Measurements from ENCODE around the gene CADPS. TPM values are rescaled to one million over a fixed set of nuclear protein-coding genes. Genes with fewer than 3 reads are reported as not detected.

The CADPS gene
- total RNA-seq, 2 experiments from 2014 or later, result not detected

DNA sequence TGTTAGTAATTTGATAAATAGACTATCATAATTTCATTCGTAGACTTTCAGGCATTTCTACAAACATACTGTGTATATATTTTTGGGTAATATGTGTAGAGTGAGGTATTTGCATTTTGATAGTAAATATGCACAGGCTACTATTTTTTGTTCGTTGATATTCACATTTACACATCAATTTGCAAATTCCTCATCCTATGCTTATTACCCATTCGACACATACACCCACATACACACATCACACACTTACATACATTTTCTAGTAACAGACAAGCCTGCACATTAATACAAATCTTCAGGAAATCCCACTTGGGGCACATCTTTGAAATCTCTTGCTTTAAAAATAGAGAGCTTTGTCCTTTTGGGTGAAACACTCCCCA is 373.9 kb downstream of the CADPS start:
- ChIA-PET CTCF (no interaction called here), POLR2A (no interaction called here)
- H3K9me3 Mint-ChIP-seq, result no peaks in the 10 kb centered on the region
- H3K27ac Mint-ChIP-seq, result no peak overlapping the region
- no peaks in the 10 kb centered on the region for H3K36me3 Mint-ChIP-seq (ENCODE audit: low read depth)
- H3K4me3 Mint-ChIP-seq, result no peak overlapping the region
- H3K27me3 Mint-ChIP-seq, result peaks cover 2% of the 10 kb centered on the region
- no peak for DNase-seq
- no peaks in the 10 kb centered on the region for H3K4me1 Mint-ChIP-seq

DNA sequence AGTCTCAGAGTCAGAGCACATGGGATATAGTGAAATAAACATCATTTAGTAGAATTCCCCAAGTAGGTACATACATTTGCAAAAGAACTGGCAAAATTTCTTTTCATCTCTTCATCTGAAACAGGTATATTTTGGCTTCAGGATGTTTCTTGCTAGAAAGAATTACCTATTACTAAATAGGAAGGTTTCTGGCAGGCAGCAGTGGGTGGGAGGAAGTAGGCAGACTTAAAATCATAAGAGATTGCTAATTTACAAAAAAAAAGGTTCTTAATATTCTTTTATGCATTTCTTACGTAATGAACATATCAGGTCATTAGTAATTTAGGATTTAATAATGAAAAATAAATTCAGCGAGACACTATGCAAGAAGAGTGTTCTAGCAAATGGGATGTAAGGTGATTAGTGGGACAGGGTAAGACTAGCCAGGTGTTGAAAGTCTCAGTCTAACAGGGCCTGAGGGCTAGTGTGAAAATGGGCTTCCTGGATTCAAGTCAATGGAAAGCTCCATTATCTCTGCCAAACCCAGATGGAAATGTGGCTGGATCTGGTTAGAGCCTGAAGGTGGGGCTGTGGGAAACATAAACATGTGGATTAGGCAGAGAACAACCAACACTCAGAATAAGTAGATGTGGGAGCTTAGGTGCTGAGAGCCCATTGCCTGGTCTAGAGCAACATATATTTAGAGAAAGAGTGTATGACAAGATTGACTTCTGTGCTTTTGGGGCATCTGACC is 374.5 kb downstream of the CADPS start:
- H3K27ac Mint-ChIP-seq, result no peak overlapping the region
- no peaks in the 10 kb centered on the region for H3K4me1 Mint-ChIP-seq
- H3K36me3 Mint-ChIP-seq (ENCODE audit: low read depth), result no peaks in the 10 kb centered on the region
- H3K9me3 Mint-ChIP-seq, result no peaks in the 10 kb centered on the region
- peaks cover 2% of the 10 kb centered on the region for H3K27me3 Mint-ChIP-seq
- ChIA-PET CTCF (no interaction called here), POLR2A (no interaction called here)
- H3K4me3 Mint-ChIP-seq, result no peak overlapping the region
- no peak for DNase-seq

DNA sequence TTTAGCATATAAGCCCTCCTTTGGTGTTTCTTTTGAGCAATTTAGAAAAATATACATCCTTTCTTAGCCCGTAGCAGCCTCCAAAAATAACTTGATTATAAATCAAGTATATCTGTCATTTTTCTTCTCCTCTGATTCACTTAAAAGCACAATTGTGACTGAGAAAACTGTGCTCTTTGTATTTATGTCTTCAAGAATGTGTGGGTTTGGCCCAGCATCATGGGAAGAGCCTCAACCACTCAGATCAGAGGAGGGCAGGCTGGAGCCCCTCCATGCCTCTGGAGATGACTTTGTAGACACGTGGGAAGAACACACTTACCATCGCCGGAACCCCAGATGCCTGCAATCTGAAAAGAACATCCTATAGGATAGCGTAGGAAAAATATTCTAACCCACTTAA is 378.1 kb downstream of the CADPS start:
- no peak for DNase-seq
- H3K27ac Mint-ChIP-seq, result no peak overlapping the region
- no peaks in the 10 kb centered on the region for H3K9me3 Mint-ChIP-seq
- no peaks in the 10 kb centered on the region for H3K4me1 Mint-ChIP-seq
- peaks cover 2% of the 10 kb centered on the region for H3K27me3 Mint-ChIP-seq
- ChIA-PET CTCF (no interaction called here), POLR2A (no interaction called here)
- H3K36me3 Mint-ChIP-seq (ENCODE audit: low read depth), result no peaks in the 10 kb centered on the region
- no peak overlapping the region for H3K4me3 Mint-ChIP-seq

DNA sequence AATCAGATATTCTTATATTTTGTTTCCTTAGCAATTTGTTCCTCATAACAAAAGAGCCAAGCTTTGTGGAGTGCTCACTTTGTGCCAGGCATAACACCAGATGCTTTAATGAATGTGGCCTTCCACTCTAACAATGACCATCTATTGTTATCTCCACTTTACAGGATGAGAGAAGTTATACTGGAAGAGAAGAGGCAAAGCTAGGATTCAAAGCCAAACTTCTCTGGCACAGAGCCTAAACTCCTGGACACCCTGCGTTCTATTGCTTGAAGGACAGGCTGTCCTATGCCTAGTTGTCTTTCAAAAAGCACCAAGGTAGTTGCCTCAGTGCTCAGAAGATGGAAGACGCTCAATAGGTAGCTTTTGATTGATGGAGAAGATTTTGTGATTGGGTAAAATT is 378.7 kb downstream of the CADPS start:
- no peak for DNase-seq
- peaks cover 2% of the 10 kb centered on the region for H3K27me3 Mint-ChIP-seq
- no peak overlapping the region for H3K4me3 Mint-ChIP-seq
- H3K9me3 Mint-ChIP-seq, result no peaks in the 10 kb centered on the region
- no peaks in the 10 kb centered on the region for H3K36me3 Mint-ChIP-seq (ENCODE audit: low read depth)
- CTCF ChIA-PET, result no interaction called here
- H3K4me1 Mint-ChIP-seq, result no peaks in the 10 kb centered on the region
- H3K27ac Mint-ChIP-seq, result no peak overlapping the region
- POLR2A ChIA-PET, result no interaction called here

DNA sequence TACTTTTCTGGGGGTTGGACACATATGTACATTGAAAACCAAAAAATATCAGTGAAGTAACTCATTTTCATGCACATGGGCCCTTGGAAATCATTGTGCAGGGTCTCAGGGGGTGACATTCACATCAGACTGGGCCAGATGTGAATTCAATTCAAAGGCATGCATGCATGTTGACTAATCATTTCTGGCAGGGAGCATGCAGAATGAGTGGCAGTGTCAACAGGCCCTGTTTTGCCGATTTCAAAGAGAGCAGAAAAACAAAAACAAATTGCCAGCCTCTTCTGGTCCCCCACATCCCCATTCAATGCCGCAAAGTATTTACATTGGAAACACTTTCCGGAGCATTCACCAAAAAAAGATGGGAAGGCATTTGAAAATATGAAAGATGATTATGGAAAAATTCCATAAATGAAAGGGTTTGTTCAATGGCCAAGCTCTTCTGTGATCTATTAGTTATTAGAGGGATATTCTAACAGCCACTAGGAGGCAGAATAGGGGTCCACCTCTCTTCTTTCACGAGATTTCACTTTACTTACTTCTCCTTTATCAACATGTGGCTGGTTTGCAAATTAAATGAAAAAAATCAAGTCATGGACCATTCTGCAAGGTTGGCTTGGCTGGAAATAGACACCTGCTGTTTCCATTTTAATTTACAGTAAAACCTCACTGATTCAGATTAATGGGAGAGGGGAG is 382.0 kb downstream of the CADPS start:
- DNase-seq, result no peak
- POLR2A ChIA-PET, result no interaction called here
- Mint-ChIP-seq H3K27me3 (no peaks in the 10 kb centered on the region), H3K4me3 (no peak overlapping the region), H3K27ac (no peak overlapping the region), H3K4me1 (no peaks in the 10 kb centered on the region), H3K36me3 (ENCODE audit: low read depth) (no peaks in the 10 kb centered on the region), H3K9me3 (no peaks in the 10 kb centered on the region)
- CTCF ChIA-PET, result no interaction called here

DNA sequence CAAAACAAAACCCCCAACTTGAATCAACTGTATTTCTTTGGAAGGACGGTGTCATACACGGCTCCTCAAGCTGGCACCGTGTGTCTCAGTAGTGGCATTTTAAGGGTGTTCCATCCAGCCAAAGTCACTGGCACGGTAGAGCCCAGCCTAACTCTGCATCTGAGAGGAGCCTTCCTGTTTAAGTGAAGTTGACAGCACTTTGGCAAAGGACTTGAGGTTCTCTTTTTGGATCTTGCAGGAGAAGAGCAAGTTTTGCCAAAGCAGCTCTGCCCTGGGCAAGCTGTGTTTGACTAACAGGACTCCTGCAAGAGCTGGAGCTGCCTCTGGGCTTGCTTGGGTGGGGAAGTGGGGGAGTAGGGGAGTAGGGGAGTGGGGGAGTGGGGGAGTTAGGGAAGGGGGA is 392.3 kb downstream of the CADPS start:
- H3K9me3 Mint-ChIP-seq, result peaks cover 2% of the 10 kb centered on the region
- POLR2A ChIA-PET, result no interaction called here
- no peak overlapping the region for H3K4me3 Mint-ChIP-seq
- H3K4me1 Mint-ChIP-seq, result no peaks in the 10 kb centered on the region
- no peak for DNase-seq
- H3K27me3 Mint-ChIP-seq, result peaks cover 8% of the 10 kb centered on the region
- H3K36me3 Mint-ChIP-seq (ENCODE audit: low read depth), result no peaks in the 10 kb centered on the region
- H3K27ac Mint-ChIP-seq, result no peak overlapping the region
- CTCF ChIA-PET, result no interaction called here

DNA sequence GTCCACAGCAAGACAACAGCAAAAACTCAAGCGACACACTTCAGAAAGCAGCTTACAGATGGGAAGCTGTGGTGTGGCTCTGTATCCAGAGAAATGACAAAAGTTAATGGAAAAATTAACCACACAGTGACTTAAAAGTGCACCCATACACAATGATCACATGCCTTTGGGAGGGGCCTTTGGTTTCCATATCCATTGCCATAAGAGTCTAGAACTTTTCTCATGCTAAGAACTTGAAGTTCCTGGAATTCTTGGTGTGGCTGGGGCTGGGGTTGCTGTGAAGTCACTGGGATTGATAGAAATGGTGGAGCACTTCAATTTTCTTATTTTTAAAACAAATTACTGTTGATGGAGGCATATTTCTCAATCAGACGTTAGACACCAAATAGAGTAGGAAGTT is 393.3 kb downstream of the CADPS start:
- ChIA-PET CTCF (no interaction called here), POLR2A (no interaction called here)
- H3K27ac Mint-ChIP-seq, result no peak overlapping the region
- no peak overlapping the region for H3K4me3 Mint-ChIP-seq
- H3K9me3 Mint-ChIP-seq, result peaks cover 2% of the 10 kb centered on the region
- no peaks in the 10 kb centered on the region for H3K4me1 Mint-ChIP-seq
- H3K27me3 Mint-ChIP-seq, result peaks cover 8% of the 10 kb centered on the region
- DNase-seq, result no peak
- H3K36me3 Mint-ChIP-seq (ENCODE audit: low read depth), result no peaks in the 10 kb centered on the region

GRCh38 chr3:62480056-62480455 is 395.2 kb downstream of the CADPS start:
- Mint-ChIP-seq H3K4me1 (no peaks in the 10 kb centered on the region), H3K9me3 (no peaks in the 10 kb centered on the region)
- POLR2A ChIA-PET, result no interaction called here

GRCh38 chr3:62479326-62479725 is 395.9 kb downstream of the CADPS start:
- ChIA-PET POLR2A (no interaction called here), CTCF (interaction anchor here (0.6 kb wide), 1 partner anchor 15 kb away, joined by 3 read pairs; no protein-coding TSS in a partner anchor)
- DNase-seq, result no peak
- H3K27ac Mint-ChIP-seq, result no peak overlapping the region
- H3K36me3 Mint-ChIP-seq (ENCODE audit: low read depth), result no peaks in the 10 kb centered on the region
- no peaks in the 10 kb centered on the region for H3K4me1 Mint-ChIP-seq
- no peaks in the 10 kb centered on the region for H3K9me3 Mint-ChIP-seq
- no peak overlapping the region for H3K4me3 Mint-ChIP-seq
- H3K27me3 Mint-ChIP-seq, result peaks cover 8% of the 10 kb centered on the region

More at GRCh38 chr3:62480056-62480455, 395.2 kb downstream of the CADPS start:
- Mint-ChIP-seq H3K27ac (no peak overlapping the region), H3K4me3 (no peak overlapping the region), H3K36me3 (ENCODE audit: low read depth) (no peaks in the 10 kb centered on the region), H3K27me3 (peaks cover 8% of the 10 kb centered on the region)
- DNase-seq, result no peak
- CTCF ChIA-PET, result no interaction called here

GRCh38 chr3:62475306-62475705 is 399.9 kb downstream of the CADPS start:
- no peaks in the 10 kb centered on the region for H3K4me1 Mint-ChIP-seq
- DNase-seq, result no peak
- H3K4me3 Mint-ChIP-seq, result no peak overlapping the region
- no peaks in the 10 kb centered on the region for H3K36me3 Mint-ChIP-seq (ENCODE audit: low read depth)
- CTCF ChIA-PET, result no interaction called here
- no peak overlapping the region for H3K27ac Mint-ChIP-seq
- no peaks in the 10 kb centered on the region for H3K9me3 Mint-ChIP-seq
- H3K27me3 Mint-ChIP-seq, result peaks cover 4% of the 10 kb centered on the region
- POLR2A ChIA-PET, result no interaction called here

- Mint-ChIP-seq H3K27ac (no peak overlapping the region), H3K9me3 (no peaks in the 10 kb centered on the region), H3K4me3 (no peak overlapping the region), H3K27me3 (peaks cover 10% of the 10 kb centered on the region), H3K4me1 (no peaks in the 10 kb centered on the region), H3K36me3 (ENCODE audit: low read depth) (no peaks in the 10 kb centered on the region)
- ChIA-PET CTCF (no interaction called here), POLR2A (no interaction called here)
- no peak for DNase-seq
Measured at GRCh38 chr3:62467966-62468722, 407.1 kb downstream of the CADPS start.

DNA sequence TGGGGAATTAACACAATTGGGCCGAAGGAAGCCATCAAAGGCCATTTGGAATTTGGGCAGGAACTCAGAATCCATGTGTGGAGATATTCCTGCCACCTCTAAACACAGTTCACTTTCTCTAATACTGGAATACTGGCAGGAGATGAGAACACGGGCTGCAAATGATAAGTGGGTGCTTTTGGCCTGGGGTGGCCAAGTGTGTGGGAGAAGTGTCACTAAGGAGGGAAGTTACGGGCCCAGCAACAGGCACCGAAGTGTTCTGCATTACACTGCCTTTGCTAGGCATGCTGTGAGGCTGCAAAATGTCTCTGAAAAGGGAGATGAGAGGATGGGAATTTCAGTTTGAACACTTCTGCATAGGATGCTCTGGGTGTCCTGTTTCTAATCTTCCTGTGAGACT is 412.4 kb downstream of the CADPS start:
- no peaks in the 10 kb centered on the region for H3K4me1 Mint-ChIP-seq
- H3K4me3 Mint-ChIP-seq, result no peak overlapping the region
- H3K27ac Mint-ChIP-seq, result no peak overlapping the region
- no peaks in the 10 kb centered on the region for H3K36me3 Mint-ChIP-seq (ENCODE audit: low read depth)
- no peak for DNase-seq
- peaks cover 4% of the 10 kb centered on the region for H3K27me3 Mint-ChIP-seq
- POLR2A ChIA-PET, result no interaction called here
- no peaks in the 10 kb centered on the region for H3K9me3 Mint-ChIP-seq
- CTCF ChIA-PET, result no interaction called here

GRCh38 chr3:62462104-62462762 is 413.0 kb downstream of the CADPS start:
- H3K4me3 Mint-ChIP-seq, result no peak overlapping the region
- no peaks in the 10 kb centered on the region for H3K9me3 Mint-ChIP-seq
- peaks cover 8% of the 10 kb centered on the region for H3K27me3 Mint-ChIP-seq
- no peak overlapping the region for H3K27ac Mint-ChIP-seq
- CTCF ChIA-PET, result no interaction called here
- DNase-seq, result no peak
- no peaks in the 10 kb centered on the region for H3K4me1 Mint-ChIP-seq
- no peaks in the 10 kb centered on the region for H3K36me3 Mint-ChIP-seq (ENCODE audit: low read depth)
- POLR2A ChIA-PET, result no interaction called here
